H9 (cell line): ENCODE results near the gene UBAC2. TPM values are rescaled to one million over a fixed set of nuclear protein-coding genes. Genes with fewer than 3 reads are reported as not detected.

Source experiments
- DNase-seq: peaks from one replicate; pipeline ENCODE4 v3.0.0-alpha.2; 2017
- H2AFZ ChIP-seq: one replicate; pipeline ENCODE4 v1.6.1; 2013; ENCODE audit warnings: mild to moderate bottlenecking, low read length, control low read depth, moderate library complexity
- H2AK5ac ChIP-seq: 2 replicates; pipeline ENCODE4 v1.6.1; 2013; ENCODE audit warnings: low read length, control low read depth, mixed read lengths; ENCODE audit not compliant: insufficient read length
- H2BK120ac ChIP-seq: one replicate; pipeline ENCODE4 v1.6.1; 2013; ENCODE audit warnings: low read depth, mild to moderate bottlenecking, low read length, control low read depth, inconsistent platforms; ENCODE audit not compliant: poor library complexity, severe bottlenecking
- H2BK12ac ChIP-seq: 2 replicates; pipeline ENCODE4 v1.6.1; 2013; ENCODE audit warnings: low read length, control low read depth, mixed read lengths, low read depth; ENCODE audit not compliant: insufficient read length
- H2BK15ac ChIP-seq: 2 replicates; pipeline ENCODE4 v1.6.1; 2013; ENCODE audit warnings: low read depth, low read length, control low read depth
- H2BK20ac ChIP-seq: one replicate; pipeline ENCODE4 v1.6.1; 2013; ENCODE audit warnings: low read depth, mild to moderate bottlenecking, low read length, control low read depth, inconsistent platforms; ENCODE audit not compliant: poor library complexity, severe bottlenecking
- H2BK5ac ChIP-seq: 2 replicates; pipeline ENCODE4 v1.6.1; 2013; ENCODE audit warnings: low read length, control low read depth, mixed read lengths; ENCODE audit not compliant: insufficient read length
- H3K14ac ChIP-seq: 2 replicates; pipeline ENCODE4 v1.6.1; 2013; ENCODE audit warnings: low read length, control low read depth; ENCODE audit not compliant: insufficient read depth
- H3K18ac ChIP-seq: 2 replicates; pipeline ENCODE4 v1.6.1; 2013; ENCODE audit warnings: low read depth, mild to moderate bottlenecking, mixed read lengths, low read length, control low read depth; ENCODE audit not compliant: insufficient read length
- H3K23ac ChIP-seq: 2 replicates; pipeline ENCODE4 v1.6.1; 2013; ENCODE audit warnings: low read length, control low read depth, mixed read lengths, low read depth; ENCODE audit not compliant: insufficient read length
- H3K23me2 ChIP-seq: 2 replicates; pipeline ENCODE4 v1.6.1; 2013; ENCODE audit warnings: low read depth, mild to moderate bottlenecking, mixed read lengths, low read length, control low read depth; ENCODE audit not compliant: insufficient read length, poor library complexity, severe bottlenecking
- H3K27ac ChIP-seq: 2 replicates; pipeline ENCODE4 v1.5.1; 2013; ENCODE audit warnings: low read length, control low read depth, mixed read lengths, low read depth; ENCODE audit not compliant: insufficient read length
- H3K27me3 ChIP-seq: 2 replicates; pipeline ENCODE4 v1.6.1; 2013; ENCODE audit warnings: low read length, control low read depth, inconsistent platforms; ENCODE audit not compliant: insufficient read depth
- H3K4ac ChIP-seq: 2 replicates; pipeline ENCODE4 v1.6.1; 2013; ENCODE audit warnings: low read depth, mild to moderate bottlenecking, control low read depth, inconsistent platforms, low read length, moderate library complexity
- H3K4me1 ChIP-seq: 2 replicates; pipeline ENCODE4 v1.6.1; 2013; ENCODE audit warnings: low read length, control low read depth, inconsistent platforms; ENCODE audit not compliant: insufficient read depth
- H3K4me2 ChIP-seq: 2 replicates; pipeline ENCODE4 v1.6.1; 2013; ENCODE audit warnings: low read length, control low read depth, mixed read lengths; ENCODE audit not compliant: insufficient read length, insufficient read depth
- H3K56ac ChIP-seq: 2 replicates; pipeline ENCODE4 v1.6.1; 2013; ENCODE audit warnings: low read depth, mild to moderate bottlenecking, mixed read lengths, low read length, control low read depth; ENCODE audit not compliant: insufficient read length
- H3K79me1 ChIP-seq: 2 replicates; pipeline ENCODE4 v1.6.1; 2013; ENCODE audit warnings: low read depth, mild to moderate bottlenecking, moderate library complexity, low read length, control low read depth, inconsistent platforms; ENCODE audit not compliant: insufficient read depth, poor library complexity, severe bottlenecking
- H3K79me2 ChIP-seq: 2 replicates; pipeline ENCODE4 v1.6.1; 2013; ENCODE audit warnings: low read length, control low read depth, inconsistent platforms; ENCODE audit not compliant: insufficient read depth
- H3K9ac ChIP-seq: 2 replicates; pipeline ENCODE4 v1.6.1; 2013; ENCODE audit warnings: low read length, control low read depth, mixed read lengths; ENCODE audit not compliant: insufficient read length; ENCODE audit errors: extremely low read depth
- H3K9me3 ChIP-seq: one replicate; pipeline ENCODE4 v1.6.1; 2013; ENCODE audit warnings: low read depth, low read length, inconsistent platforms; ENCODE audit not compliant: control insufficient read depth
- H3T11ph ChIP-seq: one replicate; pipeline ENCODE4 v1.6.1; 2013; ENCODE audit warnings: mild to moderate bottlenecking, low read length, control low read depth, inconsistent platforms
- H4K20me1 ChIP-seq: one replicate; pipeline ENCODE4 v1.6.1; 2013; ENCODE audit not compliant: control insufficient read depth, insufficient read length, insufficient read depth
- H4K5ac ChIP-seq: 2 replicates; pipeline ENCODE4 v1.6.1; 2013; ENCODE audit warnings: low read depth, mild to moderate bottlenecking, mixed read lengths, low read length, control low read depth; ENCODE audit not compliant: insufficient read length
- H4K8ac ChIP-seq: replicated peaks from 2 replicates; pipeline ENCODE4 v1.6.1; 2013; ENCODE audit warnings: low read length, control low read depth, mixed read lengths, low read depth; ENCODE audit not compliant: insufficient read length
- H4K91ac ChIP-seq: 2 replicates; pipeline ENCODE4 v1.6.1; 2013; ENCODE audit warnings: low read depth, mild to moderate bottlenecking, moderate library complexity, mixed read lengths, low read length, control low read depth; ENCODE audit not compliant: insufficient read length
- H3K27ac Mint-ChIP-seq, 3 experiments: 2 replicates in 2 of 3; 3 replicates in 1 of 3; pipeline ENCODE4 v1.8.0; 2020 to 2021; ENCODE audit warnings: mixed read lengths in 3 of 3, mild to moderate bottlenecking in 1 of 3, moderate library complexity in 1 of 3
- H3K27me3 Mint-ChIP-seq: 2 replicates; pipeline ENCODE4 v1.8.0; 2021; ENCODE audit warnings: low read depth, mild to moderate bottlenecking, moderate library complexity, mixed read lengths
- H3K36me3 Mint-ChIP-seq, 3 experiments: 2 replicates in 2 of 3; 3 replicates in 1 of 3; pipeline ENCODE4 v1.8.0; 2020 to 2021; ENCODE audit warnings: low read depth in 3 of 3, mixed read lengths in 3 of 3; ENCODE audit not compliant: insufficient read depth in 1 of 3
- H3K4me1 Mint-ChIP-seq, 2 experiments: 2 replicates each; pipeline ENCODE4 v1.8.0; 2020; ENCODE audit warnings: mixed read lengths in 2 of 2
- H3K4me3 Mint-ChIP-seq, 2 experiments: 2 replicates in 1 of 2; 3 replicates in 1 of 2; pipeline ENCODE4 v1.8.0; 2020 to 2021; ENCODE audit warnings: mild to moderate bottlenecking in 2 of 2, mixed read lengths in 2 of 2, moderate library complexity in 1 of 2
- H3K9me3 Mint-ChIP-seq, 2 experiments: 2 replicates in 1 of 2; 3 replicates in 1 of 2; pipeline ENCODE4 v1.8.0; 2020; ENCODE audit warnings: mild to moderate bottlenecking in 2 of 2, mixed read lengths in 2 of 2, moderate library complexity in 1 of 2
- CTCF ChIP-seq: fragments of 200-600 bp; sonication (generic); conservative IDR thresholded peaks from 3 replicates; pipeline ENCODE4 v1.8.0; 2021; ENCODE audit warnings: antibody characterized with exemption, mild to moderate bottlenecking
- WGBS: extraction: QIAGEN DNeasy Blood & Tissue Kit; methylation state at CpG from one replicate; pipeline ENCODE4 v1.1.7; 2013; ENCODE audit warnings: missing lambda C conversion rate, low lambda C conversion rate, mixed read lengths; ENCODE audit not compliant: insufficient read length; ENCODE audit errors: extremely low coverage; 5-methylcytosine and 5-hydroxymethylcytosine counted together
- total RNA-seq: library from RNA; stranded (reverse); gene quantifications from 2 replicates; pipeline ENCODE4 v1.2.1, GENCODE V29; 2021

UBAC2 gene
- total RNA-seq, 1 experiment from 2014 or later, result 52.3 TPM

- no peak overlapping the region for H2BK5ac ChIP-seq
- H3K4me1 ChIP-seq, result no peaks in the 10 kb centered on the region; the same call in 1 of the 2 replicates
- Mint-ChIP-seq H3K4me3 (no peak overlapping the region), H3K4me1 (peaks cover 21% of the 10 kb centered on the region in 2 experiments), H3K9me3 (no peaks in the 10 kb centered on the region), H3K36me3 (peaks cover 9 to 10% (median 10%) of the 10 kb centered on the region in 3 experiments; a peak in 6 of 7 replicates), H3K27ac (no peak overlapping the region), H3K27me3 (no peaks in the 10 kb centered on the region)
- no peak overlapping the region for H3K9ac ChIP-seq
- H3T11ph ChIP-seq, result no peak overlapping the region
- whole genome bisulfite sequencing, result no CpG with 5 or more reads among the region's 2 CpGs
- no peak overlapping the region for H2BK12ac ChIP-seq
- H3K56ac ChIP-seq, result no peak overlapping the region
- H2BK120ac ChIP-seq, result no peak overlapping the region
- no peak overlapping the region for H3K4ac ChIP-seq
- peaks cover 31% of the 10 kb centered on the region for H3K79me2 ChIP-seq
- no peak overlapping the region for H2AFZ ChIP-seq
- no peak overlapping the region for H2AK5ac ChIP-seq
- no peak for TF ChIP-seq CTCF
- no peaks in the 10 kb centered on the region for H3K9me3 ChIP-seq
- no peaks in the 10 kb centered on the region for H3K27me3 ChIP-seq
- H4K91ac ChIP-seq, result no peak overlapping the region
- H3K4me2 ChIP-seq, result no peak overlapping the region
- H3K27ac ChIP-seq, result no peak overlapping the region
- H4K8ac ChIP-seq, result no peak overlapping the region
- H4K5ac ChIP-seq, result no peak overlapping the region
- peaks cover 12% of the 10 kb centered on the region for H3K79me1 ChIP-seq
- no peaks in the 10 kb centered on the region for H3K23me2 ChIP-seq
- DNase-seq, result no peak
- H3K23ac ChIP-seq, result no peak overlapping the region
- H4K20me1 ChIP-seq, result no peaks in the 10 kb centered on the region
- H3K14ac ChIP-seq, result no peak overlapping the region
- H3K18ac ChIP-seq, result no peak overlapping the region
- no peak overlapping the region for H2BK20ac ChIP-seq
- H2BK15ac ChIP-seq, result no peak overlapping the region
Observed at GRCh38 chr13:99224021-99224420, 23.4 kb downstream of the UBAC2 start.
